NCI-H1694 treated with DMSO at 0.1 percent for 48 hours (cell line): ENCODE data around the gene EIF4B.

Experiments
- DNase-seq: peaks from one replicate; lab custom pipeline; 2025; lab: John Stamatoyannopoulos, UW

EIF4B gene

GRCh38 chr12:53059434-53060063 lies 53.3 kb downstream of the EIF4B start:
- no peak for DNase-seq

- DNase-seq: no peak
Measured at GRCh38 chr12:53060064-53060720, 53.9 kb downstream of the EIF4B start.

- no peak for DNase-seq
Measured at GRCh38 chr12:53060721-53061276, 54.5 kb downstream of the EIF4B start.

- no peak for DNase-seq
Measured at GRCh38 chr12:53061404-53062010, 55.3 kb downstream of the EIF4B start.

- DNase-seq: no peak
Measured at GRCh38 chr12:53062011-53062961, 56.0 kb downstream of the EIF4B start.

GRCh38 chr12:53062977-53063707 lies 56.9 kb downstream of the EIF4B start:
- DNase-seq: no peak

GRCh38 chr12:53063708-53064612 lies 57.7 kb downstream of the EIF4B start:
- no peak for DNase-seq

GRCh38 chr12:53064613-53065436 lies 58.6 kb downstream of the EIF4B start:
- no peak for DNase-seq

GRCh38 chr12:53065470-53065869 lies 59.2 kb downstream of the EIF4B start:
- DNase-seq: no peak

- DNase-seq: peak; percentile 43
Measured at GRCh38 chr12:53065975-53066931, 60.0 kb downstream of the EIF4B start.

GRCh38 chr12:53067074-53067992 lies 61.1 kb downstream of the EIF4B start:
- DNase-seq: no peak

- no peak for DNase-seq
Measured at GRCh38 chr12:53067993-53068770, 61.9 kb downstream of the EIF4B start.

- DNase-seq: no peak
Measured at GRCh38 chr12:53068811-53069585, 62.7 kb downstream of the EIF4B start.

- no peak for DNase-seq
Measured at GRCh38 chr12:53069621-53070410, 63.6 kb downstream of the EIF4B start.
